NCI-H446 (cell line): Measurements from ENCODE around the gene TAF3.
A peak's percentile ranks its signal among the peaks of the same experiment; 100 is the strongest.
"Not testable (repeated sequence)": the region's sequence is repeated elsewhere in the genome, so short reads cannot be mapped to it uniquely, and the experiment has no call there.

Source experiments
- DNase-seq, 2 experiments: peaks; one replicate each; lab custom pipeline; 2025; lab: John Stamatoyannopoulos, UW

TAF3 gene, protein sequence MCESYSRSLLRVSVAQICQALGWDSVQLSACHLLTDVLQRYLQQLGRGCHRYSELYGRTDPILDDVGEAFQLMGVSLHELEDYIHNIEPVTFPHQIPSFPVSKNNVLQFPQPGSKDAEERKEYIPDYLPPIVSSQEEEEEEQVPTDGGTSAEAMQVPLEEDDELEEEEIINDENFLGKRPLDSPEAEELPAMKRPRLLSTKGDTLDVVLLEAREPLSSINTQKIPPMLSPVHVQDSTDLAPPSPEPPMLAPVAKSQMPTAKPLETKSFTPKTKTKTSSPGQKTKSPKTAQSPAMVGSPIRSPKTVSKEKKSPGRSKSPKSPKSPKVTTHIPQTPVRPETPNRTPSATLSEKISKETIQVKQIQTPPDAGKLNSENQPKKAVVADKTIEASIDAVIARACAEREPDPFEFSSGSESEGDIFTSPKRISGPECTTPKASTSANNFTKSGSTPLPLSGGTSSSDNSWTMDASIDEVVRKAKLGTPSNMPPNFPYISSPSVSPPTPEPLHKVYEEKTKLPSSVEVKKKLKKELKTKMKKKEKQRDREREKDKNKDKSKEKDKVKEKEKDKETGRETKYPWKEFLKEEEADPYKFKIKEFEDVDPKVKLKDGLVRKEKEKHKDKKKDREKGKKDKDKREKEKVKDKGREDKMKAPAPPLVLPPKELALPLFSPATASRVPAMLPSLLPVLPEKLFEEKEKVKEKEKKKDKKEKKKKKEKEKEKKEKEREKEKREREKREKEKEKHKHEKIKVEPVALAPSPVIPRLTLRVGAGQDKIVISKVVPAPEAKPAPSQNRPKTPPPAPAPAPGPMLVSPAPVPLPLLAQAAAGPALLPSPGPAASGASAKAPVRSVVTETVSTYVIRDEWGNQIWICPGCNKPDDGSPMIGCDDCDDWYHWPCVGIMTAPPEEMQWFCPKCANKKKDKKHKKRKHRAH

DNA sequence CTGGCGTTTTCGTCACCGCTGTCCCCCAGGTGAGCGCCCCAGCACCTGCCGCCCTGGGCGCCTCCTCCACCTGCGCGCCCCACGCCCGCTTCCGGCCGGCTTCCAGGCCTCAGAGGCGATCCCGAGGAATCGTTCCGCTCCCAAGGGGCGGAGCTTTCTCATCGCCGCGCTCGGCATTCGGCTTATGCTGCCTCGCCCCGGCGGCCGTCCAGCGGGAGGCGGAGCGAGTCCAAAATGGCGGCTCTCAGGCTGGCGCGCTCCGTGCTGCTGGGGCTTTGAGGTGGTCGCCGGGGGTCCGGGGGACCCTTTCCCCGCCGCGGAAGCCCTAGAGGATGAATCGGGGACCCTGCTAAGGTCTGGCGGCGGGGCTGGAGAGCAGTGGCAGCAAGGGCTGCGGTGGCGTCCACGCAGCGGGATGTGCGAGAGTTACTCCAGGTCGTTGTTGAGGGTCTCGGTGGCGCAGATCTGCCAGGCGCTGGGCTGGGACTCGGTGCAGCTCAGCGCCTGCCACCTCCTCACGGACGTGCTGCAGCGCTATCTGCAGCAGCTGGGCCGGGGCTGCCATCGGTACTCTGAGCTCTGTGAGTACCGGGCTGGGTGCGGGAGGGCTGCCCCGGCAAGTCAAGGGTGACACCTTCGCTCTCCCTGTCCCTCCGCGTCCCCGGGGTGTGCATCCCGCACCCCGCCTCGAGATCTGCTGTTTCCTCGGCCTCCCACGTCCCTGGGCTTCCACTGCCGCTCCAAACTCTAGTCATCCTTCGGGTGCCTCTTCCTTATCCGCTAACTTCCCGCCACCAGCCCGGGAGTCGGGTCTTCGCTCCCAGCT is at the start of gene TAF3:
Gene TAF3, plus strand, starts transcription at position 211 of the 826 bp plus-strand sequence. Its CDS starts 205 bp downstream, at position 416.
- peak; percentile 74 to 92 for DNase-seq

DNA sequence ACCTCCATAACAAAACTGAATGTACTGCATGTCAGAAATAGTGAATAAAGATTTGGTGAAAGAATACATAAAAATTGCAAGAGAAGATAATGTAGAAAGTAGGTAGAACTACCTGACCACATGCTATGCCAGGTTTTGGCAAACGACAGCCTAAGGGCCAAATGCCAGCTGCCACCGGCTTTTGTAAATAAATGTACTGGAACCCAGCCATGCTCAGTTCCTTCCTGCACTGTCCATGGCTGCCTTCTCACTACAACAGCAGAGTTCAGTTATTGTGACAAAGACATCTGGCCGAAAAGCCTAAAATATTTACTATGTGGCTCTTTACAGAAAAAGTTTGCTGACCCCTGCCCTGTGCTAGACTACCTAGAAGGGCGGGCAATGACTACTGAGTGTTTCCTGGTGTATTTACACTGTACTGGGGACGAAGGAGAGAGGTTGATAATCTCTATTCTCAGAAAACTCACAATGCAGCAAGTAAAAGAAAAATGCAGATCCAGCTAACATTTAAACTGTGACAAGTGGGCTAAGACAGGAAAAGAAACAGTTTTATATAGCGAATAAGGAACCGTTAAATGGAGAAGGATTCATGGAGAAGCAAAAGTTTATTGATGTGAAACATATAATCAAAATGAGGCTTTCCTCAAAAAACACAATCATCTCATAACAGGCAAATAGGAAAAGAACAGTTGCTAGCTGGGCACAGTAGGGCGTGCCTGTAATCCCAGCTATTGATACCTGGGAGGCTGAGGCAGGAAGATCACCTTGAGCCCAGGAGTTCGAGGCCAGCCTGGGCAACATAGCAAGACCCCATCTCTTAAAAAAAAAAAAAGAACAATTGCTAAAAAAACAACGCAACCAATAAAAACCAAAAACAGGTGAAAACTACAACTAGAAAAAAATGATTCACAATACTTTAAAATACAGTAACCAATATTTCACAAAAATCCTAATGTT is 44.2 kb upstream of the TAF3 start:
- DNase-seq = no peak

DNA sequence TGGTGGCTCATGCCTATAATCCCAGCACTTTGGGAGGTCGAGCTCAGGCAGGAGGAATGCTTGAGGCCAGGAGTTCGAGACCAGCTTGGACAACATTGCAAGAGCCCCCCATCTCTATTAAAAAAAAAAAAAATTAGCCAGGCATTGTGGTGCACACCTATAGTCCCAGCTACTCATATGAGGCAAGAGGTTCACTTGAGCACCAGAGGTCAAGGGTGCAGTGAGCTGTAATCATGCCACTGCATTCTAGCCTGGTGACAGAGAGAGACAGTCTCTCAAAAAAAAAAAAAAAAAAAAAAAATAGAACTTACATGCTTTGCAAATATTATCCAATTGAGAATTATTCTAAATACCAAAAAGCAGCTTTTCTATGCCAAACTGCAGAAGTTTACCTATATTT is 41.5 kb upstream of the TAF3 start:
- no peak for DNase-seq

DNA sequence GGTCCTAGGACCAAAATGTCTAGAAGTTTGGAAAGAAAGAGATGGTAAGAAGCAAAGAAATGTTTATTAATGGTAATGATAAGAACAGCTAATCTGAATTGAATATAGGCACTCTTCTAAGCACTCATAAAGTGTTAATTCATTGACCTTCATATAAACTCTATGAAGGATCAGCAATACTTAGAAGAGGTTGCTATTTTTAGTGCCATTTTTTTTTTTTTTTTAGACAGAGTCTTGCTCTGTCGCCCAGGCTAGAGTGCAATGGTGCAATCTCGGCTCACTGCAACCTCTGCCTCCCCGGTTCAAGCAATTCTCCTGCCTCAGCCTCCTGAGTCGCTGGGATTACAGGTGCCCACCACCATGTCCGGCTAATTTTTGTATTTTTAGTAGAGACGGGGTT is 36.1 kb upstream of the TAF3 start:
- DNase-seq = not testable (repeated sequence)

DNA sequence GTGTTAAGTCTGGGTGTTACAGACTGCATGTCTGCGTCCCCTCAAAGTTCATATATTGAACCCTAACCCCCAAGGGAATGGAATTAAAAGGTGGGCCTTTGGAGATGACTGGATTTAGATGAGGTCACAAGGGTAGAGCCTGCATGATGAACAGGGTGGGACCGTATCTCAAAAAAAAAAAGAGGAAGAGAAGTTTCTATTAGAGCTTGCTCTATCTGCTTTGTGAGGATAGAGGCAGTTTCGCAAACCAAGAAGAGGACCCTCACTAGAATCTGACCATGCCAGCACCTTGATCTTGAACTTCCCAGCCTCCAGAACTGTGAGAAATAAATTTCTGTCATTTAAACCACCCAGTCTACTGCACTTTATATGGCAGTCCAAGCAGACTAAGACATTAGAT is 31.9 kb upstream of the TAF3 start:
- no peak for DNase-seq

DNA sequence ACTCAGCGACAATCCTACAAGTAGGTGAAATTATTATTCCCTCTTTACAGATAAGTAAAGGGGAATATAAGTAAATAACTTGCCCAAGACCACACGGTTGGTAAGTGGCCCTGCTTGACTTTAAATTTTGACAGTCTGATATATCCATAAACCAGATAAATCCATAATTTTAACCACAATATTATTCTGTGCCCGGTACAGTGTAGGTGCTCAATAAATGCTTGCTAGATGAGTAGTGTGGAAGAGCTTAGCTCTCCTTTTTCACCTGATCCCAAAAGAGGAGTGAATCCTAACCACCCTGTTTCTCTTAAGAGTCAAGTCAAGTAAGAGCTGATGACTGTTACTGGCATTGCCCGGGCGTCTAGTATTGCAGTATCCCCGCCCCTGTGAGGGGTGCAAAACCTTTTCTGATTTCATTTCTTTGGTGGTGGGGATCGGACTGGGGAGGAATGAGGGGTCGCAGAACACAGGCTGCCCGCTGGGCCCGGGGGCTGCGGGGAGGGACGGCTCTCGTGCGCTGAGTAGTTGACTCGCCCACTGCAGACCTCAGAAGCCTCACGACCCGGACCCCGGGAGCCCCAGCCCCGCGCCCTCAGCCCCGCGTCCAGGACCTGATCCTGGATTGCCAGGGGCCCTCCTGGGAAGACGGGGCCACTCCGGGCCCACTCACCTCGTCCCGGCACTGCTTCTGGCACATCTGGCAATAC is 31.0 kb upstream of the TAF3 start:
- DNase-seq = no peak

DNA sequence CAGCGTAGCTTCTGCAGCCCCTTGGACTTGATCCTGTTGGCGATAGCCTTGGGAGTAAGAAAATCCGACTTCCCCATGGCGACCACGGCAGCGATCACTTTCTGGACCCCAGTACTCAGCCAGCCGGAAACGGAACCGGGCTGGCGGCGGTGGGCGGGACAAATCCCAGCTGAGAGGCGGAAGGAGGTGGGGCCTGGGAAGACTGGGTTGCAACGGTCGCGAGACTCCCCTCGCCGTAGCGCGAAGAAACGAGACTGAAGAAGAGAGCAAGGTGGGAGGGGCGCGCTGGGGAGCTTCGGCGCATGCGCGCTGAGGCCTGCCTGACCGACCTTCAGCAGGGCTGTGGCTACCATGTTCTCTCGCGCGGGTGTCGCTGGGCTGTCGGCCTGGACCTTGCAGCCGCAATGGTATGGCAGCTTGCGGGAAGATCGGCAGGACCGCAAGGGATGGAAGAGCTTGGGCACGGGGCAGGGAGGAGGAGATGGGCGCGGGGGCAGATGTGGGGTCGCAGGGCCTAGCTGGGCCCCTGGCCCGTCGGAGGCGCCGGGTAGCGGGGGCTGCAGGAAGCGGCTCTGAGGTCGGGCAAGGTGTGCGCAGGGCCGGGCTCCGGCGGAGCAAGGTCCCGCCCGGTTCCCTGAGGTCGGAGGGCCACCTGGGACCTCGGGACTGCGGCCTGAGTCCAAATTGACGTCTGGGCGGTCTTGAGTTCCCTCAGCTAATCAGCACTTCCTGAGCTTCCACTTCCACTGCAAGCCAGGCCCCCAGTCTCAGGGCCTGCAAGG is 30.3 kb upstream of the TAF3 start, which contains the start of the genes ATP5F1C and KIN:
Gene ATP5F1C, plus strand, starts transcription at position 321 of the 782 bp plus-strand sequence. Its CDS starts 31 bp downstream, at position 352.
Gene KIN, minus strand, starts transcription at position 137 of the 782 bp plus-strand sequence. Its CDS starts 60 bp downstream, at position 77.
- DNase-seq = peak; percentile 94 to 95

DNA sequence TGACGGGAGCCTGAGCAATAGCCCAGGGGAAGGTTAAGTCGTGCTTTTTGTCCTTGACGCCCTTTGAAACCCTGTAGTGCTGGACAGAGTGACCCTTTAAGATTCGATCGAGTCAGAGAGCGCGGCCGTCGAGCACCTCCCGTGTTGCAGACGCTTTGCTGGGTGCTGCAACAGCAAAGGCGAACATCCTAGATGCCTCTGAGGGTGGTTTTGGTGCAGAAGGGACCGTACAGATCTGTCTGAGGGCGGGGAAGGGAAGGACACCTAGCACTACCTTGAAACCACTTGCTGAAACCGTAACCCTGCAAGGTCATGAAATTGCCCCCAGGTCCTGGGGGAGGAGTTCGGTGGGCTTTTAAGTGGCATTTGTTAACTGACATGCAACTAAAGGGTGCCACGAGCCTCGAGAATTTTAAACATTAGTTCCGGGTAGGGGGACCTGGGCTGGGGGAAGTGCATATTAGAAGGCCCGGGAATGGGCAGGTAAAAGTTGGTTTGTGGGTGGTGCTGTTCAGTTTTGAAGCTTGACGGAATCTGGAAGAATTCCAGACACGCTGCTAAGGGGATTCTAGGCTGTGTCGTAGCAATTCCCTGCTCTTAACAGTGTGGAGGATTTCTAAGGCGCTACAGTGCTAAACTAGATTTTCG is 29.5 kb upstream of the TAF3 start:
- peak in 1 of 2 experiments; percentile 5 for DNase-seq

DNA sequence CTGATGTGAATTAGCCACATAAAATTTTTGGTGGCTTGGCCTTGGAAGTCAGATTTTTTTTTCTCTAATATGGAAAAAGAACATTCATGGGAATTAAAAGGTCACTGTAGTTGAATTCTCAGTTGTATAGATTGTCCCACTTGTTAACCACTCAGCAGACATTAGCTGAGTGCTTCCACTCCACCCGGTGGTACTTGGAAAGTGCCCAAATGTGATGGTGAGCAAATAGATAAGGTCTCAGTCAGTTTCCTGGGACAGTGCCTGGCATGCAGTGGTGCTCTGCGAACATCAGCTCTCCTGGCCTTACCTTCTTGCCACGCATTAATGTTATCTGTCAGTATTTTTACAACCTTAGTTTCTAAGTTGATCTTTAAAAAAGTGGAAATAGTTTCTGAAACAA is 28.9 kb upstream of the TAF3 start:
- DNase-seq = peak in 1 of 2 experiments; percentile 10

DNA sequence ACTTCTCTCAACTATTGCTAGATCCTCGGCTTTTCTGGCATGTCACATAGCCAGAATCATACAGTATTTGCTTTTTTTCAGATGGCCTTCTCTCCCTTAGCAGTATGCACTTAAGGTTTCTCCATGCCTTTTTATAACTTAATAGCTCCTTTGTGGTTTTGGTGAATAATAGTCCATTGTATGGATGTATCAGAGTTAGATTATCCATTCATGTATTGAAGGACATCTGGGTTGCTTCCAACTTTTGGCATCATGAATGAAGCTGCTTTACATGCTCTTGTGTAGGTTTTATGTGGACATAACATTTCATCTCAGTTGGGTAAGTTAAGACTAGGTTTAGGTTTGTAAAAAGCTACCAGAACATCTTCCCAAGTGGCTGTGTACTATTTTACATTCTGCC is 25.8 kb upstream of the TAF3 start:
- DNase-seq = no peak

DNA sequence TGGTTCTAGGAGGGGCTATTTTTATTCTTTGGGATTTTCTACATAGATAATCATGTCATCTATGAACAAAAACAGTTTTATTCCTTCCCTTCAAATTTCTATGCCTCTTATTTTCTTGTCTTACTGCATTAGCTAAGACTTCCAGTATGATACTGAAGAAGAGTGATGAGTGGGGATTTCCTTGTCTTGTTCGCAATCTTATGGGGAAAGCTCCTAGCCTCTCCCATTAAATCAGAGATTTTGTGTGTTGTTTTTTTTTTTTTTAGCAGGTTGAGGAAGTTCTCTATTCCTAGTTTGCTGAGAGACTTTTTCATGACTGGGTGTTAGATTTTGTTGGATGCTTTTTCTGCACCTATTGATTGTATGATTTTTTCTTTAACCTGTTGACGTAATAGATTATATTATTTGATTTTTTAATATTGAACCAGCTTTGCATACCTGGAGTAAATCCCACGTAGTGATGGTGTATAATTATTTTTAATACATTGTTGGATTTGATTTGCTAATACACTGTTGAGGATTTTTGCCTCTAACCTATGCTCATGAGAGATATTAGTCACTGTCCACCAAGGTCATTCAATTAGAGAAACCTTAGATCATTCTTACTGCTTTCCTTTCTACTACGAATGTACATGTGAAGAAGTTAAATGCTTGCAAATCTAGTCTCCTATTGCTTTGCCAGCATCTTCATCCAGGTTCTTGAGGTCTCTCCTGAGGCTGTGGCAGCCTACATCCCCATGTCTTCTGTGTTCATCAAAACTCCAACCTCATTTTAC is 23.9 kb upstream of the TAF3 start:
- no peak for DNase-seq

DNA sequence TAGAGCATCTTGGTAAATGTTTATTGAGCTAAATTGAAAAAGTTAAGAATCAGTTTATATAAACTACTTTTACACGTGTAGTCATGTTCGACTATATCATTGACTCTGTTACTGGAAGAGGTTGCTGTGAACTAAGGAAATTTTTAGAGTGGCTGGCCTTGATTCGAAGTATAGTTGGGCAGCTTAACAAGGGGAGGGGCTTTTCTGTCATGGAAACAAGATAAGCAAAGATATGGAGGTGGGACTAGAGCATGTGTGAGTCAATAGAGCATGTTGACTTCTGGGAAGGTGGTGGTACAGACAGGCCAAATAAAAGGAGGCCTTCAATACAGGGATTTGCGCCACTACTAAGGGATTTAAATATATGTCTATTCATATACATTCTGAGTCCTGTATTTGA is 22.7 kb upstream of the TAF3 start:
- no peak for DNase-seq

DNA sequence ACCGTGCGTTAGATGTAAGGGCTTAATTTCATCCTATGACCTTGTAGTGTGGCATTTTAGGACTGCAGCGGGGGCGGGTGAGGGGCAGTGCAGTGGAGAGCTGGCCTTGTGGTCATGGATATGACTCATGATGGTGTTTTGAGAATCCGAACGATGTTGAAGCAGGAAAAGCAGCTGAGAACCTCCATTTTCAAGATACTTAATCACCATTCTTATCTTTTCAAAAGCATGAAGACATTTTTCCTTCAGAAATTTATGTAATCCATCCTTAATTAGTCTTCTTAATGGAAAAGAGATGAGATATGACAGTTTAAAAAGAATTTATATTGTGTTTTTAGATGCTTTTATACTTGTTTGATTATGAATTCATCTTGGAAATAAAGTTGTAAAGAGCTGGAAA is 20.7 kb upstream of the TAF3 start:
- no peak for DNase-seq

DNA sequence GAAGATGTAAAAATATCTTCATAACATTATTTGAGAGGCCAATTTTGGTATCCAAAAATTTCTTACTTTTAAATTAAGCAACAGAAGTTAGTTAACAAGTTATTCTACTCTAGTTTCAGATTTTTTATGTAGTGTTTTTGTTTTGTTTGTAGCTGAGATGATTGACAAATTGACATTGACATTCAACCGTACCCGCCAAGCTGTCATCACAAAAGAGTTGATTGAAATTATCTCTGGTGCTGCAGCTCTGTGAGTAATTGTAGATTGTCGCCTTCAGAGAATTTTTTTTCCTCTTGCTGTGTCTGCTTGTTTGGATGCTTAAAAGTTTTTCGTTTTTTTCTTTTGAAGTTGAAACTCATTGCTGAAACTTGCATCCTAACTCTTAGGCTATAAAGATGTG is 15.7 kb upstream of the TAF3 start:
- no peak for DNase-seq

DNA sequence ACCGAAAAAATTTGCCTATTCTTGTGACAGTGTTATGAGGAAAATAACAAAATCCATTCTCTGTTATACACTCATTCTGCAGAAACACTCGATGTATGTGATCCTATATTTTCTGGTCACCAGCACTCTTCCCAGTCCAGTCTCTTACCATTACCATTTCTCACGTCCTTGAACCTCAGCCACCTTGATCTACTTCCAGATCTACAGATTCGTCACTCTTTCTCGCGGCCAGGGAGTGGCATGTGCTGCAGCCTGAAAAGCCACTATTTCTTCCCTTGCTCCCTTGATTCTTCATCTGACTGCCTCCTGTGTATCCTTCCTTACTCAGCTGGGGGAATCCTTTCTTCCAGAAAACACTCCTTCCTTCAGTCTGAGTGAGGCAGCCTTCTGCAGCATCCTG is 14.1 kb upstream of the TAF3 start:
- DNase-seq = no peak

DNA sequence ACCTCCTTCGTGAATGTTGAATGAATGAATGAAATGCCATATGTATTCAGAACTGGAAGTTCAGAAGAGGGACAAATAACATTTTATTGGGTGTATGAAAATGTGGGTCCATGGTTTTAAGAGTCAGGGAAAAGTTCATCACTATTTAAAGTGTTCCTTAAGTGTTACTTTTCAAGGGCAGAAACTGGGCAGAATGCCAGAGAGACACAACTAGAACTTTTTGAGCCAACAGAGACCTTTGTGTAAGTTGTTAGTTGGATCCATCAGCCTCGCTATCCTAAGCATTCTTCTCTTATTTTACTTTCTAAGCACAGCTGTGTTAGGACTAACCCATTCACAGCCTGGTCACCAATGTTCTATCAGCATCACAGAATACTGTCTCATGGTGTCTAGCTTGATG is 13.6 kb upstream of the TAF3 start:
- no peak for DNase-seq

DNA sequence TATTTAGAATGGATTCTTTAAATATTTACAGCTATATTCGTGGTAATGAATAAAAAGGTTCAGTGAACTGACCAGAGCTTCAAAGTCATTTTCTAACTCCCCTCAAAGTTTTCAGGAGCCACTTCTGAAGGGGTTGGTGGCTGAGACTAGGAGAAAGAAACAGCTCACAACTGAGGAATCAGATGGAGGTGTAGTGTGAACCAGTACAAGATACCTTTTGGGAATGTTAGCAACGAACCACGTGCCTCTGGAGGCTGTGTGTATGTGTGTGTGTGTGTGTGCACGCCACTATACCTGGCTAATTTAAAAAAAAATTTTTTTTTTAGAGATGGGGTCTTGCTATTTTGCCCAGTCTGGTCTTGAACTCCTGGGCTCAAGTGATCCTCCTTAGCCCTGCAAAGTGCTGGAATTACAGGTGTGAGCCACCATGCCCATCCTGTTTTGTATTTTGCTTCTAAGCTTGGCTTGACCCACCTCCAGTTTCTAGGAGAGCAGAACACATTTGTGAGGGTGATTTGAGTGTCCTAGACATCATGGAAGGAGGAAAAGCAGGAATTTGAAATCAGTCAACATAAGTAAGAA is 9.5 kb upstream of the TAF3 start:
- DNase-seq = no peak

DNA sequence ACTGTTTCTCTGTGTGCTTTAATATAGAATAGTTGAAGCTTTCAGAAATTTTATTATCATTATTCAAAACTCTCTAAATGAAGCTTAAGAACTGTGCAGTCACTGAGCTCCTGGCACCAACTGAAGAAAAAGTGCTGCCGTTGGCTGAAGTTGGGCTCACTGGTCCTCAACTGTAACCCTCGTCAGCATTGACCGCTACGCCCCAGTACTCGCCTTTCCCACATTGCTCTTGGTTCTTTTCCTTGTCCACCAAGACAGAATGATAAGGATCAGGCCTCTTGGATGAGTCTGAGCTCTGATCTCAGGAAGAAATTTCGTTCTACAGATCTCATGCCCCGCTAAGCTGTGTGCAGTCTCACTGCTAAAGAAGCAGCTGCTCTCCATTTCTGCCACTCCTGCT is 7.9 kb upstream of the TAF3 start:
- no peak for DNase-seq
